ENCODE data around the gene OSBPL3. TPM values are rescaled to one million over a fixed set of nuclear protein-coding genes. Genes with fewer than 3 reads are reported as not detected.

OSBPL3 gene
- total and polyA plus RNA-seq, 2 donors from 2014 or later, result 8.6 to 40.5 TPM

- Histone ChIP-seq H3K9me3 (ENCODE audit: control insufficient read depth in 2 of 3, insufficient read depth in 1 of 3, low read length in 3 of 3) (no peaks in the 10 kb centered on the region), H3K27ac (ENCODE audit: low read depth in 2 of 2, low read length in 2 of 2) (peak overlapping the region in 1 of 2 donors; percentile 29), H3K9ac (ENCODE audit: low read length in 3 of 3) (no peak overlapping the region), H3K4me3 (ENCODE audit: low read length in 3 of 3) (no peak overlapping the region), H3K4me1 (ENCODE audit: control insufficient read depth in 2 of 3, insufficient read depth in 2 of 3, low read depth in 1 of 3, low read length in 3 of 3) (peaks cover 0 to 5% (median under 1%) of the 10 kb centered on the region in 3 donors), H3K36me3 (ENCODE audit: control insufficient read depth in 2 of 3, insufficient read depth in 3 of 3, low read length in 3 of 3) (no peaks in the 10 kb centered on the region), H3K27me3 (ENCODE audit: control insufficient read depth, insufficient read depth, low read length) (no peaks in the 10 kb centered on the region)
- DNase-seq (no peak), FAIRE-seq (no peak)
- intact Hi-C loops (cut with DNase I), result no loop called here
- TF ChIP-seq, protein P1, sequence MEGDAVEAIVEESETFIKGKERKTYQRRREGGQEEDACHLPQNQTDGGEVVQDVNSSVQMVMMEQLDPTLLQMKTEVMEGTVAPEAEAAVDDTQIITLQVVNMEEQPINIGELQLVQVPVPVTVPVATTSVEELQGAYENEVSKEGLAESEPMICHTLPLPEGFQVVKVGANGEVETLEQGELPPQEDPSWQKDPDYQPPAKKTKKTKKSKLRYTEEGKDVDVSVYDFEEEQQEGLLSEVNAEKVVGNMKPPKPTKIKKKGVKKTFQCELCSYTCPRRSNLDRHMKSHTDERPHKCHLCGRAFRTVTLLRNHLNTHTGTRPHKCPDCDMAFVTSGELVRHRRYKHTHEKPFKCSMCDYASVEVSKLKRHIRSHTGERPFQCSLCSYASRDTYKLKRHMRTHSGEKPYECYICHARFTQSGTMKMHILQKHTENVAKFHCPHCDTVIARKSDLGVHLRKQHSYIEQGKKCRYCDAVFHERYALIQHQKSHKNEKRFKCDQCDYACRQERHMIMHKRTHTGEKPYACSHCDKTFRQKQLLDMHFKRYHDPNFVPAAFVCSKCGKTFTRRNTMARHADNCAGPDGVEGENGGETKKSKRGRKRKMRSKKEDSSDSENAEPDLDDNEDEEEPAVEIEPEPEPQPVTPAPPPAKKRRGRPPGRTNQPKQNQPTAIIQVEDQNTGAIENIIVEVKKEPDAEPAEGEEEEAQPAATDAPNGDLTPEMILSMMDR (IDR thresholded peaks at IDR 0.05; ENCODE audit: borderline replicate concordance, extremely low read depth, insufficient read depth), result no peak
Measured at GRCh38 chr7:24975644-24976260, 4.2 kb downstream of the OSBPL3 start.

GRCh38 chr7:24975172-24975571 is 4.8 kb downstream of the OSBPL3 start:
- no peak overlapping the region for H3K4me3 ChIP-seq (ENCODE audit: low read length in 3 of 3)
- FAIRE-seq (no peak), DNase-seq (no peak)
- intact Hi-C loops (cut with DNase I), result no loop called here
- H3K27me3 ChIP-seq (ENCODE audit: control insufficient read depth, insufficient read depth, low read length), result no peaks in the 10 kb centered on the region
- H3K4me1 ChIP-seq (ENCODE audit: control insufficient read depth in 2 of 3, insufficient read depth in 2 of 3, low read depth in 1 of 3, low read length in 3 of 3), result peaks cover 0 to 4% (median 0%) of the 10 kb centered on the region in 3 donors
- no peak overlapping the region for H3K9ac ChIP-seq (ENCODE audit: low read length in 3 of 3)
- H3K9me3 ChIP-seq (ENCODE audit: control insufficient read depth in 2 of 3, insufficient read depth in 1 of 3, low read length in 3 of 3), result no peaks in the 10 kb centered on the region
- no peaks in the 10 kb centered on the region for H3K36me3 ChIP-seq (ENCODE audit: control insufficient read depth in 2 of 3, insufficient read depth in 3 of 3, low read length in 3 of 3)
- no peak overlapping the region for H3K27ac ChIP-seq (ENCODE audit: low read depth in 2 of 2, low read length in 2 of 2)
- TF ChIP-seq, protein P1 (IDR thresholded peaks at IDR 0.05; ENCODE audit: borderline replicate concordance, extremely low read depth, insufficient read depth), result no peak

DNA sequence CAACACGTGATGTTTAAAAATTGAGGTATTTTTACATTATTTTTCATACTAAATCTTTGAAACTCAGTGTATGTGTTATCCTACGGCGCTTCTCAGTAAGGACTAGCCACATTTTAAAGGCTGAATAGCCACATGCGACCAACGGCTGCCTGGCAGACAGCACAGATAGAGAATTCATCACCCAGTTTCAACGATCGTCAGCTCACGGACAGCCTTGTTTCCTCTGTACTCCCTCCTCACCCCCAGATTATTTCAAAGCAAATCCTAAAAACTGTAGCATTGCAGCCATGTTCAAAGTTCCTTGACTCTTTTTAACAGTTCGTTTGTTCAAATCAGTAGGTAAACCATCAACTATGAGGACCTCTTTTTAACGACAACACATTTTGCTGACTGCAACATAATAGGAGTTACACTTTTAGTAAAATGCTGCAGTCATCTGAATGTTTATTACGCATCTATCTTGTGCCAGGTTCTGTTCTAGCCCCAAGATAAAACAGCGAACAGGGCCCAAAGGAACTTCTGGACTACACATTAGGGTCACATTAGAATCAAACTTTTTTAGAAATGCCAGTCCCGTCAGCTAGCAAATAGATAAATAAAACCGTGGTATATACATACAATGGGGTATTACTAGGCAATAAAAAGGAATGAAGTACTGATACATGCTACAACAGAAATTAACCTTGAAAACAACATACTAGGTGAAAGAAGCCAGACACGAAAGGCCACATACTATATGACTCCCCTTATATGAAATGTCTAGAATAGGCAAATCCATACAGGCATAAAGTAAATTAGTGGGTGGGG is 5.7 kb downstream of the OSBPL3 start:
- H3K9ac ChIP-seq (ENCODE audit: low read length in 3 of 3), result no peak overlapping the region
- TF ChIP-seq, protein P1 (IDR thresholded peaks at IDR 0.05; ENCODE audit: borderline replicate concordance, extremely low read depth, insufficient read depth), result no peak
- no peaks in the 10 kb centered on the region for H3K9me3 ChIP-seq (ENCODE audit: control insufficient read depth in 2 of 3, insufficient read depth in 1 of 3, low read length in 3 of 3)
- no peaks in the 10 kb centered on the region for H3K27me3 ChIP-seq (ENCODE audit: control insufficient read depth, insufficient read depth, low read length)
- intact Hi-C loops (cut with DNase I), result no loop called here
- no peak overlapping the region for H3K4me3 ChIP-seq (ENCODE audit: low read length in 3 of 3)
- H3K36me3 ChIP-seq (ENCODE audit: control insufficient read depth in 2 of 3, insufficient read depth in 3 of 3, low read length in 3 of 3), result no peaks in the 10 kb centered on the region
- no peak for DNase-seq
- peaks cover 0 to 4% (median 0%) of the 10 kb centered on the region in 3 donors for H3K4me1 ChIP-seq (ENCODE audit: control insufficient read depth in 2 of 3, insufficient read depth in 2 of 3, low read depth in 1 of 3, low read length in 3 of 3)
- no peak for FAIRE-seq
- no peak overlapping the region for H3K27ac ChIP-seq (ENCODE audit: low read depth in 2 of 2, low read length in 2 of 2)

All from kidney (tissue), 14 donors.